AG04449 (cell line): ENCODE measurements around the gene PHF21A.

Experiments
- CTCF ChIA-PET: fragments of 350-600 bp; formaldehyde crosslinking; extraction: SDS; loops from one replicate; lab custom pipeline; 2021; ENCODE audit warnings: antibody characterized with exemption; lab: Yijun Ruan, JAX
- POLR2A ChIA-PET: fragments of 400-600, 350-600 bp; formaldehyde crosslinking; extraction: SDS; loops from one replicate; lab custom pipeline; 2020; ENCODE audit warnings: antibody characterized with exemption, inconsistent platforms; lab: Yijun Ruan, JAX
- DNase-seq: peaks from one replicate; pipeline ENCODE4 v3.0.0-alpha.2; 2010; ENCODE audit warnings: low read depth, low spot score
- H3K4me3 ChIP-seq: 2 replicates; pipeline ENCODE4 v1.5.1; 2011; ENCODE audit warnings: low read depth, mild to moderate bottlenecking, control low read depth, low read length
- TF ChIP-seq, protein P1 (sequence below): IDR thresholded peaks from one replicate; pipeline ENCODE4 v1.5.1; 2011; ENCODE audit warnings: mild to moderate bottlenecking, moderate library complexity, low read length, control low read depth, inconsistent platforms; ENCODE audit not compliant: insufficient read depth; ENCODE audit errors: missing control alignments

The PHF21A gene

GRCh38 chr11:46047520-46047919 lies 73.7 kb downstream of the PHF21A start:
- TF ChIP-seq, protein P1, sequence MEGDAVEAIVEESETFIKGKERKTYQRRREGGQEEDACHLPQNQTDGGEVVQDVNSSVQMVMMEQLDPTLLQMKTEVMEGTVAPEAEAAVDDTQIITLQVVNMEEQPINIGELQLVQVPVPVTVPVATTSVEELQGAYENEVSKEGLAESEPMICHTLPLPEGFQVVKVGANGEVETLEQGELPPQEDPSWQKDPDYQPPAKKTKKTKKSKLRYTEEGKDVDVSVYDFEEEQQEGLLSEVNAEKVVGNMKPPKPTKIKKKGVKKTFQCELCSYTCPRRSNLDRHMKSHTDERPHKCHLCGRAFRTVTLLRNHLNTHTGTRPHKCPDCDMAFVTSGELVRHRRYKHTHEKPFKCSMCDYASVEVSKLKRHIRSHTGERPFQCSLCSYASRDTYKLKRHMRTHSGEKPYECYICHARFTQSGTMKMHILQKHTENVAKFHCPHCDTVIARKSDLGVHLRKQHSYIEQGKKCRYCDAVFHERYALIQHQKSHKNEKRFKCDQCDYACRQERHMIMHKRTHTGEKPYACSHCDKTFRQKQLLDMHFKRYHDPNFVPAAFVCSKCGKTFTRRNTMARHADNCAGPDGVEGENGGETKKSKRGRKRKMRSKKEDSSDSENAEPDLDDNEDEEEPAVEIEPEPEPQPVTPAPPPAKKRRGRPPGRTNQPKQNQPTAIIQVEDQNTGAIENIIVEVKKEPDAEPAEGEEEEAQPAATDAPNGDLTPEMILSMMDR = no peak
- ChIA-PET POLR2A (no interaction called here), CTCF (interaction anchor here (1.2 to 1.3 kb wide), 3 partner anchors 13 to 192 kb away, joined by 3 to 4 read pairs (median 3); no protein-coding TSS in a partner anchor)
- H3K4me3 ChIP-seq = no peak overlapping the region
- no peak for DNase-seq

DNA sequence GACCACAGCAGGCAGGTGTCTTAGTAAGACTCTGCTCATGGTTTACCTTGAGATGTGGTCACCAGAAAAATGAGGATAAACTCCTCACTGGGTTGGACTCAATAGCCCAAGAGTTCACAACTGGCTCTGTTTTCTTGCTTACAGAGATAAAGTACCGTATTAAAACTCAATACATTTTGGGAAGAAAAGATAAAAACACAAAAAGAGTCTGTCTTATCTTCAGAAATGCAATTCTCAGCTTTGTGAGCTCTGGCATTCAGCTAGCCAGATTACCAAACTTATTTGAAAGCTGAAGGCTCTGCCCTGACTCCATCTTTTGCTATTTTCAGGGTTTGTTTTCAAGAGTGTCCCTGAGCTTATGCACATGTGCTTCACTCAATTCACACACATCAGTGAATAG lies 75.4 kb downstream of the PHF21A start:
- DNase-seq = no peak
- H3K4me3 ChIP-seq = no peak overlapping the region
- ChIA-PET POLR2A (no interaction called here), CTCF (interaction anchor here (1.1 to 3.0 kb wide), 2 partner anchors 10 to 81 kb away, joined by 3 to 15 read pairs; no protein-coding TSS in a partner anchor)
- TF ChIP-seq, protein P1 = no peak

- ChIA-PET CTCF (interaction anchor here (0.8 to 3.0 kb wide), 2 partner anchors 80 to 105 kb away, joined by 3 to 15 read pairs; no protein-coding TSS in a partner anchor), POLR2A (no interaction called here)
- no peak overlapping the region for H3K4me3 ChIP-seq
- no peak for DNase-seq
- TF ChIP-seq, protein P1 = no peak
Observed at GRCh38 chr11:46044601-46045000, 76.7 kb downstream of the PHF21A start.

DNA sequence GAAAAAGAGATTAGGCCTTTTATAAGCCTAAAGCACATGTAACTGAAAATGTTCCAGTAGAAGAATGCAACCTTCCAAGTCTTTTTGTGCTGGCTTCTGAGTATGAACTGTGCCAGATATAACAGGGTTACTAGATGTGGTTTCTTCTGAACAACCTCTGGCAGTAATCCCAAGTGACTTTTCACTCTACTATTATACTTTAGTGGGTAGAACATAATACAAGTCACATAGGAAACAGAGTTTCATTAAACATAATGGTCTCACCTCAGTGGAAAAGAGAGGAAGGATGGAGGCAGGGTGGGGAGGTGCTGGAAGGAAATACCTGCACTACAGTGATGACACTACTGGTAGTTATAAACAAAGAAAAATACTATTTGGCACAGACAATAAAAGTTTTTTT lies 81.3 kb downstream of the PHF21A start:
- ChIA-PET POLR2A (no interaction called here), CTCF (interaction anchor here (1.1 kb wide), 1 partner anchor 51 kb away, joined by 3 read pairs; no protein-coding TSS in a partner anchor)
- no peak overlapping the region for H3K4me3 ChIP-seq
- DNase-seq = peak; percentile 31
- TF ChIP-seq, protein P1 = no peak

GRCh38 chr11:46038529-46038928 lies 82.7 kb downstream of the PHF21A start:
- no peak for DNase-seq
- ChIA-PET POLR2A (no interaction called here), CTCF (interaction anchor here (1.1 to 1.8 kb wide), 2 partner anchors 53 to 73 kb away, joined by 3 to 5 read pairs; no protein-coding TSS in a partner anchor)
- H3K4me3 ChIP-seq = no peak overlapping the region
- TF ChIP-seq, protein P1 = no peak

GRCh38 chr11:46036969-46037368 lies 84.3 kb downstream of the PHF21A start:
- TF ChIP-seq, protein P1 = no peak
- no peak for DNase-seq
- H3K4me3 ChIP-seq = no peak overlapping the region
- CTCF ChIA-PET = interaction anchor here (1.2 to 1.6 kb wide), 2 partner anchors 30 to 72 kb away, joined by 6 read pairs; no protein-coding TSS in a partner anchor
- POLR2A ChIA-PET = no interaction called here
